Measurements from ENCODE around the gene OR6C1.
"Not testable (repeated sequence)": the region's sequence is repeated elsewhere in the genome, so short reads cannot be mapped to it uniquely, and the experiment has no call there.

OR6C1 gene

GRCh38 chr12:55314043-55314442, at the start of gene OR6C1:
Gene OR6C1, plus strand, starts transcription at chr12:55314343. Its CDS starts 6,257 bp downstream, at chr12:55320600.
- DNase-seq = no peak

DNA sequence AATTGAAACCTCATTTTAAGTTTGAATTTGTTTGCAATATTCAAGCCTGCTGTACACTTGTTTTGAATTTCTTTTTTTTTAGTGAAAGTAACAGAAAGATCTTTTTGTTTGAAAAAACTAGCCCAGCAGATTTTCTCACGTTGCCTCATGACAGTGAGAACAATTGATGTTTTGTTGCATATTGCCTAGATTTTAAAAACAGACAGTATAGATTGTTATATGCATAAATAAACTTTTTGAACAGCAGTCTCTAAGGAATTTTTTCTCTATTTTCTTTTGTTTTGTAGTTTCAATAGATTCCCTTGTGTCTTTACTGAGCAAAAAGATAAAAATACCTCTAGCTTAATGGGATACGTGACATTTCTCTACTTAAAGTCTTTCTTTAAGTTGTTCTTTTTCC, 33.2 kb upstream of the OR6C1 start:
- no peak for DNase-seq

GRCh38 chr12:55289999-55290398, 24.1 kb upstream of the OR6C1 start:
- DNase-seq = no peak

- no peak for DNase-seq
Observed at GRCh38 chr12:55296469-55296868, 17.7 kb upstream of the OR6C1 start, which contains the start of gene OR6C6. Gene OR6C6, minus strand, starts transcription at chr12:55296569. Its CDS starts 1,337 bp downstream, at chr12:55295232.

- DNase-seq = no peak
Observed at GRCh38 chr12:55320201-55320600, 6.1 kb downstream of the OR6C1 start.

DNA sequence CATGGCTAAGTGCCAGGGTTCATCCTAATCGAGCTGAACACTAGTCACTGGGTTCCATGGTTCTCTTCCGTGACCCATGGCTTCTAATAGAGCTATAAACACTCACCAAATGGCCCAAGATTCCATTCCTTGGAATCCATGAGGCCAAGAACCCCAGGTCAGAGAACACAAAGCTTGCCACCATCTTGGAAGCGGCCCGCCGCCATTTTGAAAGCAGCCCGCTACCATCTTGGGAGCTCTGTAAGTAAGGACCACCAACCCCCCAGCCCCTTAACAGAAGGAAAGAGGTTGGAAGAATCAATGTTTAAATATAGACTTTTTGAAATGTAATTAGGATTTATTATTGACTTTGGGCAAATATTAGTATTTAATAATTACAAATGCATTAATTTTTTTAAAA, 11.7 kb downstream of the OR6C1 start:
- DNase-seq = not testable (repeated sequence)

GRCh38 chr12:55330446-55330845, 16.3 kb downstream of the OR6C1 start, which contains the start of gene OR6C3:
Gene OR6C3, plus strand, starts transcription at chr12:55330746. Its CDS starts 955 bp downstream, at chr12:55331701.
- no peak for DNase-seq

DNA sequence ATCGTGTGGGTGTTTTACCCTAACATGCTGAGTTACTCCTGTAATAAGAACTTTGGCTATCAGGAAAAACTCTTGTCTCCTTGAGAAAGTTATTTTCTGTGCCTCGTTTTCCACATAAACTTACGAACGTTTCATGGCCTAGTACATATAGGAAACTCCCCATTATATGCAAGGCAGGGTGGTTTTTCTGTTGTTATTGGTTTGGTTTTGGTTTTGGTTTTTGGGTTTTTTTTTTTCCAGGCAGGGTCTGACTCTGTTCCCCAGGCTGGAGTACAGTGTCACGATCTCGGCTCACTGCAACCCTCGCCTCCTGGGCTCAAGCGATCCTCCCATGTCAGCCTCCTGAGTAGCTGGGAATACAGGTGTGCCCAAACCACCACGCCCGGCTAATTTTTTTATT, 21.9 kb downstream of the OR6C1 start:
- DNase-seq = no peak

DNA sequence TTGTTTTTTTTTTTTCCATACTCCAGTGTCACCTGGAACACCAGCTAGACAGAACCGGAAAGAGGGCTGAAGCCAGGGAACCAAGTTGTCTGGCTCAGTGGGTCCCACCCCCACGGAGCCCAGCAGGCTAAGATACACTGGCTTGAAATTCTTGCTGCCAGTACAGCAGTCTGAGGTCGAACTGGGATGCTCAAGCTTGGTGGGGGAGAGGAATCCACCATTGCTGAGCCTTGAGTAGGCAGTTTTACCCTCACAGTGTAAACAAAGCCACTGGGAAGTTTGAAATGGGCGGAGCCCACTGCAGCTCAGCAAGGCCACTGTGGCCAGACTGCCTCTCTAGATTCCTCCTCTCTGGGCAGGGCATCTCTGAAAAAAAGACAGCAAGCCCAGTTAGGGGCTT, 41.2 kb downstream of the OR6C1 start:
- not testable (repeated sequence) for DNase-seq

DNA sequence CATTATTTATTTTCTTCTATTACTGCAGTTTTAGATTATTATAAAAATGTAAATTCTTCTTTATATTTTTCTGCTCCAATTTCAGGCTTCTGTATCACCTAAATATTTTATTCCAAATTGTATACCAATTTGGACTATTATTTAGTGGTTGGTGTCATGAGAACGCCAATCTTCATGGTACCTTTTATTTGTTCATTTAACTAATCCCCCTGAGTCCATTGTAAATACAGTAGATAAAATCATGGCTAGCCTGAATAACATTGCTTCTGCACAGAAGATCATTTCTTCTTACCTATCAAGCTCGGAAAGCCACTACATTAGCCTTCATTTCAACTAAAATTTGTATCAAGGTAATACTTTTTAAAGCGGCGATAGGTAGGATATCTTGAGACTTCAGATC, 48.5 kb downstream of the OR6C1 start, which contains the start of gene OR6C75:
OR6C75 (plus strand) TSS at position 301 of the 400 bp plus-strand sequence. CDS start 2,136 bp downstream, outside the sequence.
- DNase-seq = no peak

GRCh38 chr12:55365086-55365485, 50.9 kb downstream of the OR6C1 start:
- DNase-seq = no peak

Measured in CD4-positive, alpha-beta T cell treated with Interleukin-4 for 4 hours (primary cell).